Ishikawa (cell line): ENCODE data around the gene VSNL1.

Experiments used
- CREB1 ChIP-seq: IDR thresholded peaks from 2 replicates; pipeline ENCODE4 v1.6.1; 2012; ENCODE audit warnings: low read depth
- FOXM1 ChIP-seq: IDR thresholded peaks from 2 replicates; pipeline ENCODE4 v1.6.1; 2012; ENCODE audit warnings: low read depth, borderline replicate concordance
- MAX ChIP-seq: IDR thresholded peaks from 2 replicates; pipeline ENCODE4 v1.6.1; 2012
- RAD21 ChIP-seq: IDR thresholded peaks from 2 replicates; pipeline ENCODE4 v1.6.1; 2012; ENCODE audit warnings: low read depth
- TCF12 ChIP-seq: IDR thresholded peaks from 2 replicates; pipeline ENCODE4 v1.6.1; 2012; ENCODE audit warnings: low read depth
- USF1 ChIP-seq: IDR thresholded peaks from 2 replicates; pipeline ENCODE4 v1.6.1; 2012
- YY1 ChIP-seq: IDR thresholded peaks from 2 replicates; pipeline ENCODE4 v1.6.1; 2012; ENCODE audit warnings: low read depth

GRCh38 chr2:17690776-17691175 lies 150.3 kb downstream of the VSNL1 start:
- TF ChIP-seq FOXM1 (no peak), YY1 (no peak), MAX (no peak), RAD21 (no peak), CREB1 (no peak), USF1 (no peak), TCF12 (no peak)
